PC-3 (cell line): ENCODE measurements around the gene TPT1. TPM values are rescaled to one million over a fixed set of nuclear protein-coding genes. Genes with fewer than 3 reads are reported as not detected.
A peak's percentile ranks its signal among the peaks of the same experiment; 100 is the strongest.

Experiments
- ATAC-seq: fragments of 200-7000 bp; cut with Tn5 transposase; 2 replicates; pipeline ENCODE4 v1.9.1; 2020; ENCODE audit warnings: mild to moderate bottlenecking, moderate library complexity
- BruUV-seq: library from RNA; stranded (reverse); fragments of 400-500 nt; replicated peaks from 2 replicates; lab custom pipeline; 2021; lab: Mats Ljungman, UMichigan
- CTCF ChIA-PET: fragments of 300-600 bp; sonication (Branson Sonifier 250); formaldehyde crosslinking; loops from one replicate; lab custom pipeline; 2022; ENCODE audit warnings: antibody characterized with exemption; lab: Charles Lee
- POLR2A ChIA-PET: fragments of 300-600 bp; sonication (Branson Sonifier 250); formaldehyde crosslinking; loops from one replicate; lab custom pipeline; 2022; ENCODE audit warnings: antibody characterized with exemption; ENCODE audit not compliant: unreplicated experiment; lab: Charles Lee
- DNase-seq: peaks from one replicate; pipeline ENCODE4 v3.0.0-alpha.2; 2015
- H2AFZ ChIP-seq: fragments of 300-600 bp; sonication (generic); 2 replicates; pipeline ENCODE4 v1.6.0; 2016; ENCODE audit warnings: antibody characterized with exemption, low read length
- H3F3A ChIP-seq: fragments of 300-600 bp; sonication (generic); one replicate; pipeline ENCODE4 v1.6.0; 2017; ENCODE audit warnings: antibody characterized with exemption, low read length, control low read depth, mild to moderate bottlenecking; ENCODE audit not compliant: unreplicated experiment
- H3K27ac ChIP-seq: fragments of 300-600 bp; sonication (generic); 2 replicates; pipeline ENCODE4 v1.5.1; 2016; ENCODE audit warnings: mild to moderate bottlenecking, low read length
- H3K27me3 ChIP-seq: fragments of 300-600 bp; sonication (generic); 2 replicates; pipeline ENCODE4 v1.6.1; 2016; ENCODE audit warnings: low read length, mixed read lengths
- H3K36me3 ChIP-seq: fragments of 300-600 bp; sonication (generic); 2 replicates; pipeline ENCODE4 v1.6.1; 2016; ENCODE audit warnings: low read depth, mixed run types, low read length, mixed read lengths
- H3K4me1 ChIP-seq: fragments of 300-600 bp; sonication (generic); 2 replicates; pipeline ENCODE4 v1.5.1; 2016; ENCODE audit warnings: low read length; ENCODE audit not compliant: insufficient read depth
- H3K4me2 ChIP-seq: fragments of 300-600 bp; sonication (generic); 2 replicates; pipeline ENCODE4 v1.6.0; 2016; ENCODE audit warnings: low read length
- H3K4me3 ChIP-seq: fragments of 300-600 bp; sonication (generic); 2 replicates; pipeline ENCODE4 v1.5.1; 2016; ENCODE audit warnings: mild to moderate bottlenecking, low read length, mixed read lengths
- H3K79me2 ChIP-seq: fragments of 300-600 bp; sonication (generic); 2 replicates; pipeline ENCODE4 v1.6.1; 2017; ENCODE audit warnings: low read length, mixed read lengths
- H3K9ac ChIP-seq: fragments of 300-600 bp; sonication (generic); 2 replicates; pipeline ENCODE4 v1.6.0; 2016; ENCODE audit warnings: mild to moderate bottlenecking, low read length
- H3K9me2 ChIP-seq: fragments of 300-600 bp; sonication (generic); replicated peaks from 2 replicates; pipeline ENCODE4 v1.6.1; 2016; ENCODE audit warnings: mixed run types, low read length, mixed read lengths
- H3K9me3 ChIP-seq: fragments of 300-600 bp; sonication (generic); 2 replicates; pipeline ENCODE4 v1.6.1; 2016; ENCODE audit warnings: low read length, mixed read lengths
- H4K20me1 ChIP-seq: fragments of 300-600 bp; sonication (generic); 2 replicates; pipeline ENCODE4 v1.6.1; 2016; ENCODE audit warnings: low read length, mixed read lengths
- EZH2 ChIP-seq: fragments of 300-600 bp; sonication (generic); IDR thresholded peaks from one replicate; pipeline ENCODE4 v1.6.1; 2017; ENCODE audit warnings: antibody characterized with exemption, mild to moderate bottlenecking, low read length; ENCODE audit not compliant: unreplicated experiment
- EZH2phosphoT487 ChIP-seq: fragments of 300-600 bp; sonication (generic); IDR thresholded peaks from 2 replicates; pipeline ENCODE4 v1.6.1; 2018; ENCODE audit warnings: mild to moderate bottlenecking, antibody characterized with exemption, low read length, borderline replicate concordance
- intact Hi-C: fragments of 100-400 bp; cut with micrococcal nuclease; formaldehyde crosslinking; loops from 2 replicates; pipeline ENCODE4 v1.9.0; 2023
- total RNA-seq: library from RNA; depleted of rRNA; stranded (reverse); fragments of >200 nt; gene quantifications from 2 replicates; pipeline ENCODE4 v1.2.3, GENCODE V29; 2014
- TF ChIP-seq, protein P1 (sequence below): fragments of 300-600 bp; sonication (generic); conservative IDR thresholded peaks from 2 replicates; pipeline ENCODE4 v1.5.1; 2017; ENCODE audit warnings: antibody characterized with exemption, low read depth, mild to moderate bottlenecking, low read length

TPT1 gene
- total RNA-seq, 1 experiment from 2014 or later = 982 TPM

DNA sequence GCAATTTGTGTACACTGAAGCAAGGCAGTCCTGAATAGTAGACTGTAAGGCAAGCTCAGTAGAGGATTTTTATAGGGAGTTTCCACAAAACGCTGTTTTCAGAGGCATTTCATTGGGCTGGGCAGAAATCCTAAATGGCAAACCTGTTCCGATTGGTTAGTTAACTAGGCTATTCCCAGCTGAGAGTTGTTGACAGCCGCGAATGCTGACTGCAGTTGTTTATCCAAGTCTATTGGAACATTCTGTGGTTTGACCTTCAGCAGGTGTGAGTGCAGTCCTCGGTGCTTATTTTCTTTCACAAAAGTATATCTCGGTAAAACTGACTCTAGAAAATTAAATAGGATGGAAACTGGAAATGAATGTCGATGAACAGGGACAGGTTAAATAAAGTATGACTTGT lies 45.4 kb downstream of the TPT1 start:
- Histone ChIP-seq H3K4me1 (peaks cover 20% of the 10 kb centered on the region), H3K9me3 (no peaks in the 10 kb centered on the region), H3F3A (no peaks in the 10 kb centered on the region), H3K79me2 (no peaks in the 10 kb centered on the region), H3K4me3 (no peak overlapping the region), H2AFZ (no peak overlapping the region), H3K9ac (no peak overlapping the region), H3K27ac (no peak overlapping the region), H3K4me2 (no peak overlapping the region), H4K20me1 (no peaks in the 10 kb centered on the region), H3K9me2 (no peaks in the 10 kb centered on the region), H3K36me3 (no peaks in the 10 kb centered on the region), H3K27me3 (no peaks in the 10 kb centered on the region)
- DNase-seq (no peak), ATAC-seq (no peak)
- POLR2A ChIA-PET = no interaction called here
- no peak for TF ChIP-seq EZH2
- no peak for TF ChIP-seq EZH2phosphoT487
- TF ChIP-seq, protein P1, sequence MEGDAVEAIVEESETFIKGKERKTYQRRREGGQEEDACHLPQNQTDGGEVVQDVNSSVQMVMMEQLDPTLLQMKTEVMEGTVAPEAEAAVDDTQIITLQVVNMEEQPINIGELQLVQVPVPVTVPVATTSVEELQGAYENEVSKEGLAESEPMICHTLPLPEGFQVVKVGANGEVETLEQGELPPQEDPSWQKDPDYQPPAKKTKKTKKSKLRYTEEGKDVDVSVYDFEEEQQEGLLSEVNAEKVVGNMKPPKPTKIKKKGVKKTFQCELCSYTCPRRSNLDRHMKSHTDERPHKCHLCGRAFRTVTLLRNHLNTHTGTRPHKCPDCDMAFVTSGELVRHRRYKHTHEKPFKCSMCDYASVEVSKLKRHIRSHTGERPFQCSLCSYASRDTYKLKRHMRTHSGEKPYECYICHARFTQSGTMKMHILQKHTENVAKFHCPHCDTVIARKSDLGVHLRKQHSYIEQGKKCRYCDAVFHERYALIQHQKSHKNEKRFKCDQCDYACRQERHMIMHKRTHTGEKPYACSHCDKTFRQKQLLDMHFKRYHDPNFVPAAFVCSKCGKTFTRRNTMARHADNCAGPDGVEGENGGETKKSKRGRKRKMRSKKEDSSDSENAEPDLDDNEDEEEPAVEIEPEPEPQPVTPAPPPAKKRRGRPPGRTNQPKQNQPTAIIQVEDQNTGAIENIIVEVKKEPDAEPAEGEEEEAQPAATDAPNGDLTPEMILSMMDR = no peak
- intact Hi-C loops = no loop called here
- no TSS peak for BruUV-seq
- CTCF ChIA-PET = interaction anchor here (0.5 kb wide), 1 partner anchor 132 kb away, joined by 3 read pairs; no protein-coding TSS in a partner anchor

DNA sequence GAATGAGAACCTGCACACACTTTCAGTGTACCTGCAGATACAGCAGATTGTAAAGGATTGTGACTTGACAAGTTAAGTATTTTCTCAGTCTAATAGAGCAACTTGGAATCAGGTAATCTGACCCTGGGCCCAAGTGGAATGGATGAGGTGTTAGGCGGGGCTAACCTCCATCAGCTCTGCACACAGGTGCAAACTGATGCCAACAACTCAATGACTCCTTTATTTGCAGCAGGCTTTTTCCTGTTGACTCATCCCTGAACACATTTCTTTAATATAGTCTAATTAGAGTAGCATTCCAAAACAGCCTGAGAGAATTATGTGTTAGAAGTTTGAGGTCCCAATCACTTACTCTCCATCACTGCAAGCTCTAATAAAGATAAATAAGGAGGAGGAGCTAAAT lies 48.8 kb downstream of the TPT1 start:
- H3K36me3 ChIP-seq = no peaks in the 10 kb centered on the region
- H3K9me3 ChIP-seq = no peaks in the 10 kb centered on the region
- no peak overlapping the region for H3K4me3 ChIP-seq
- 0 out of 2 replicates have a peak overlapping the region, but pooled peaks have one; percentile 11 for H3K4me2 ChIP-seq
- intact Hi-C loops = no loop called here
- no peaks in the 10 kb centered on the region for H3K9me2 ChIP-seq
- no peak overlapping the region for H3K27ac ChIP-seq
- DNase-seq = peak; percentile 70
- H3K4me1 ChIP-seq = peaks cover 20% of the 10 kb centered on the region
- ChIA-PET CTCF (no interaction called here), POLR2A (interaction anchor here (0.7 kb wide), 1 partner anchor 111 kb away, joined by 5 read pairs; no protein-coding TSS in a partner anchor)
- BruUV-seq = no TSS peak
- no peaks in the 10 kb centered on the region for H3K27me3 ChIP-seq
- H4K20me1 ChIP-seq = no peaks in the 10 kb centered on the region
- ATAC-seq = peak; percentile 92
- no peak overlapping the region for H2AFZ ChIP-seq
- no peaks in the 10 kb centered on the region for H3K79me2 ChIP-seq
- TF ChIP-seq EZH2 = no peak
- TF ChIP-seq, protein P1 = no peak
- no peak for TF ChIP-seq EZH2phosphoT487
- H3F3A ChIP-seq = no peaks in the 10 kb centered on the region
- H3K9ac ChIP-seq = no peak overlapping the region

DNA sequence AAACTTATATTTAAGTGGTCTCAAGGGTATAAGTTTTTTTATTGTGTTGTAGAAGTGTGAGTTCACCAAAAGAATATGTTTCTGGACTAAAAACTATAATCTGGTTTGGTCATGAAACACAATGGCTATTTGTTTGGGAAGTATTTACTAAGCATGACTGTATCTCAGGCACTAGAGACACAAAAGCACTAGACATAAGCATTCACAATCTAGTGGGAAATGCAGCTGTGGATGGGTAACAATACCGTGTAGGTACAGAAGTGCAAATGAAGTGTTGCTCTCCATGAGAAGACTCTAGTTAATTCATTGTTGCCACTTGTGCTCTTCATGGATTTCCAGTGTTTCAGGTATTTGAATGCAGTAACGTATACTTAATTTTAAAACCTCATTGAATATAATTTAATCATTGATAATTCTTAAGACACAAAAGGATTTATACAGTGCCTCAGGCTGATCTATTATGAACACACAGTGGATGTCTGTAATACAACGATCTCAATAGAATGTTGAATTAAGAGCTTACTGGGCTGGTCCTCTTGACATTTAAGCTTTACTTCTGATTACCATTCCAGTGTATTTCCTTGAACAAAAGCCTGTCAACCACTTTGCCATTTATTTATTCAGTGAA lies 50.9 kb downstream of the TPT1 start:
- Histone ChIP-seq H3K36me3 (no peaks in the 10 kb centered on the region), H3K4me1 (peaks cover 20% of the 10 kb centered on the region), H3K27ac (no peak overlapping the region), H3K79me2 (no peaks in the 10 kb centered on the region), H2AFZ (no peak overlapping the region), H3K4me2 (no peak overlapping the region), H3K27me3 (no peaks in the 10 kb centered on the region), H3K4me3 (no peak overlapping the region), H3K9me2 (no peaks in the 10 kb centered on the region), H3F3A (no peaks in the 10 kb centered on the region), H4K20me1 (no peaks in the 10 kb centered on the region), H3K9ac (no peak overlapping the region), H3K9me3 (no peaks in the 10 kb centered on the region)
- ChIA-PET POLR2A (no interaction called here), CTCF (no interaction called here)
- no TSS peak for BruUV-seq
- ATAC-seq (peak; percentile 57), DNase-seq (no peak)
- no peak for TF ChIP-seq EZH2phosphoT487
- no peak for TF ChIP-seq EZH2
- TF ChIP-seq, protein P1 = no peak
- intact Hi-C loops = loop anchor here (10.0 kb wide), 1 partner anchor 125 kb away; no protein-coding TSS in a partner anchor
